Loucy (cell line): ENCODE measurements around the gene ATXN2.

Source experiments
- H2AFZ ChIP-seq: fragments of 200-600 bp; sonication (generic); 2 replicates; pipeline ENCODE4 v1.6.0; 2016; ENCODE audit warnings: antibody characterized with exemption, mild to moderate bottlenecking, low read length, moderate library complexity
- H3F3A ChIP-seq: fragments of 200-600 bp; 2 replicates; pipeline ENCODE4 v1.6.0; 2016; ENCODE audit warnings: antibody characterized with exemption, low read depth, mild to moderate bottlenecking
- H3K27me3 ChIP-seq: fragments of 200-600 bp; sonication (generic); 2 replicates; pipeline ENCODE4 v1.6.1; 2014; ENCODE audit warnings: low read length, mild to moderate bottlenecking; ENCODE audit not compliant: insufficient read depth, poor library complexity, severe bottlenecking
- H3K36me3 ChIP-seq: fragments of 200-600 bp; sonication (generic); 2 replicates; pipeline ENCODE4 v1.6.1; 2016; ENCODE audit warnings: low read length; ENCODE audit not compliant: insufficient read depth
- H3K4me1 ChIP-seq: fragments of 200-600 bp; sonication (generic); 2 replicates; pipeline ENCODE4 v1.5.1; 2014; ENCODE audit warnings: low read length, mild to moderate bottlenecking; ENCODE audit not compliant: insufficient read depth, poor library complexity, severe bottlenecking
- H3K4me2 ChIP-seq: fragments of 200-600 bp; sonication (generic); 2 replicates; pipeline ENCODE4 v1.6.0; 2014; ENCODE audit warnings: antibody characterized with exemption, low read length, low read depth, mild to moderate bottlenecking; ENCODE audit not compliant: poor library complexity, severe bottlenecking
- H3K4me3 ChIP-seq: fragments of 200-600 bp; sonication (generic); 2 replicates; pipeline ENCODE4 v1.5.1; 2014; ENCODE audit warnings: low read length, mild to moderate bottlenecking, mixed read lengths; ENCODE audit not compliant: poor library complexity, severe bottlenecking
- H3K79me2 ChIP-seq: fragments of 200-600 bp; sonication (generic); 2 replicates; pipeline ENCODE4 v1.6.1; 2014; ENCODE audit warnings: low read length; ENCODE audit not compliant: insufficient read depth
- H3K9ac ChIP-seq: fragments of 200-600 bp; sonication (generic); 2 replicates; pipeline ENCODE4 v1.6.0; 2014; ENCODE audit warnings: mild to moderate bottlenecking, low read depth, low read length, moderate library complexity; ENCODE audit not compliant: poor library complexity, severe bottlenecking
- H3K9me2 ChIP-seq: fragments of 200-600 bp; sonication (generic); replicated peaks from 2 replicates; pipeline ENCODE4 v1.6.1; 2016; ENCODE audit warnings: low read depth, low read length, mixed read lengths
- H3K9me3 ChIP-seq: fragments of 200-600 bp; sonication (generic); 2 replicates; pipeline ENCODE4 v1.6.1; 2014; ENCODE audit warnings: mild to moderate bottlenecking, antibody characterized with exemption, low read length, low read depth; ENCODE audit not compliant: insufficient read depth
- H4K20me1 ChIP-seq: fragments of 200-600 bp; sonication (generic); 2 replicates; pipeline ENCODE4 v1.6.0; 2014; ENCODE audit warnings: antibody characterized with exemption, low read length, mild to moderate bottlenecking; ENCODE audit not compliant: insufficient read depth, poor library complexity, severe bottlenecking
- CTCF ChIP-seq: fragments of 200-600 bp; sonication (generic); conservative IDR thresholded peaks from 2 replicates; pipeline ENCODE4 v1.5.1; 2014; ENCODE audit warnings: mild to moderate bottlenecking, antibody characterized with exemption, low read length
- EZH2phosphoT487 ChIP-seq: fragments of 200-600 bp; IDR thresholded peaks from 2 replicates; pipeline ENCODE4 v1.6.1; 2018; ENCODE audit warnings: antibody characterized with exemption, mild to moderate bottlenecking, moderate library complexity, borderline replicate concordance

The ATXN2 gene

GRCh38 chr12:111419784-111420183, 179.3 kb downstream of the ATXN2 start:
- H3K79me2 ChIP-seq = peaks cover 86% of the 10 kb centered on the region
- H3K4me2 ChIP-seq = no peak overlapping the region
- H2AFZ ChIP-seq = no peak overlapping the region
- peaks cover 39% of the 10 kb centered on the region; the same call in 1 of the 2 replicates for H3K36me3 ChIP-seq
- no peaks in the 10 kb centered on the region for H3F3A ChIP-seq
- H3K4me1 ChIP-seq = peaks cover 6% of the 10 kb centered on the region
- peaks cover 36% of the 10 kb centered on the region for H4K20me1 ChIP-seq
- no peak overlapping the region for H3K4me3 ChIP-seq
- H3K9me3 ChIP-seq = no peaks in the 10 kb centered on the region
- H3K9me2 ChIP-seq = no peaks in the 10 kb centered on the region
- no peak for TF ChIP-seq CTCF
- no peak for TF ChIP-seq EZH2phosphoT487
- H3K9ac ChIP-seq = no peak overlapping the region
- no peaks in the 10 kb centered on the region for H3K27me3 ChIP-seq

GRCh38 chr12:111418594-111418880, 180.6 kb downstream of the ATXN2 start:
- Histone ChIP-seq H3K36me3 (peaks cover 39% of the 10 kb centered on the region; the same call in 1 of the 2 replicates), H3K79me2 (peaks cover 88% of the 10 kb centered on the region)

GRCh38 chr12:111417784-111418593, 181.1 kb downstream of the ATXN2 start:
- no peak overlapping the region for H2AFZ ChIP-seq
- peaks cover 90% of the 10 kb centered on the region for H3K79me2 ChIP-seq
- no peak for TF ChIP-seq CTCF
- no peak for TF ChIP-seq EZH2phosphoT487
- no peak overlapping the region for H3K4me2 ChIP-seq
- no peak overlapping the region for H3K9ac ChIP-seq
- H3K9me2 ChIP-seq = no peaks in the 10 kb centered on the region
- no peaks in the 10 kb centered on the region for H3K9me3 ChIP-seq
- H3K36me3 ChIP-seq = peaks cover 39% of the 10 kb centered on the region; the same call in 1 of the 2 replicates
- peaks cover 44% of the 10 kb centered on the region for H4K20me1 ChIP-seq
- H3K27me3 ChIP-seq = no peaks in the 10 kb centered on the region
- no peak overlapping the region for H3K4me3 ChIP-seq
- H3K4me1 ChIP-seq = peaks cover 21% of the 10 kb centered on the region
- H3F3A ChIP-seq = no peaks in the 10 kb centered on the region

More at GRCh38 chr12:111418594-111418880, 180.6 kb downstream of the ATXN2 start:
- no peaks in the 10 kb centered on the region for H3F3A ChIP-seq
- H3K27me3 ChIP-seq = no peaks in the 10 kb centered on the region
- no peak overlapping the region for H3K4me3 ChIP-seq
- no peak for TF ChIP-seq CTCF
- TF ChIP-seq EZH2phosphoT487 = no peak
- H3K9me2 ChIP-seq = no peaks in the 10 kb centered on the region
- H3K9ac ChIP-seq = no peak overlapping the region
- H3K9me3 ChIP-seq = no peaks in the 10 kb centered on the region
- no peak overlapping the region for H3K4me2 ChIP-seq
- H4K20me1 ChIP-seq = peaks cover 40% of the 10 kb centered on the region
- H3K4me1 ChIP-seq = peaks cover 16% of the 10 kb centered on the region
- no peak overlapping the region for H2AFZ ChIP-seq
